ENCODE results near the gene BEST4.
"Not testable (repeated sequence)": the region's sequence is repeated elsewhere in the genome, so short reads cannot be mapped to it uniquely, and the experiment has no call there.

The BEST4 gene

DNA sequence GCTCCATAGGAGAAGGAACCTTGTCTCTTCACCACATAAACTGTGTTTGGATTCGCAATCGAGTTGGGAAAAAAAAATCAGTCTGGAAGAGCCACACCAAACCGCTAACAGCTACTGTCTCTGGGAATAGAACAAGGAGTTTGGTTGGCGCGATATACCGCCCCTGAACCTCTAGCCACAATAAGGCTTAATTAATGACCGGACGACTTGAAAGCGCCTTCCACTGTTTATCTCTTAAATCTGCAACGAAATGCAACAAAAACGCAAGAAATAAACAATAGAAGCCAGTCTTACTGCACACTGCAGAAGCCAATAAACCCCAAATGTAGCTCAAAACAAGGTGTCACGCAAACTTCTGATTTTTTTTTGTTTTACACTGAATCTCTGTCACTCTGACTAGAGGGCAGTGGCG, 31.2 kb upstream of the BEST4 start:
- DNase-seq, result no peak

DNA sequence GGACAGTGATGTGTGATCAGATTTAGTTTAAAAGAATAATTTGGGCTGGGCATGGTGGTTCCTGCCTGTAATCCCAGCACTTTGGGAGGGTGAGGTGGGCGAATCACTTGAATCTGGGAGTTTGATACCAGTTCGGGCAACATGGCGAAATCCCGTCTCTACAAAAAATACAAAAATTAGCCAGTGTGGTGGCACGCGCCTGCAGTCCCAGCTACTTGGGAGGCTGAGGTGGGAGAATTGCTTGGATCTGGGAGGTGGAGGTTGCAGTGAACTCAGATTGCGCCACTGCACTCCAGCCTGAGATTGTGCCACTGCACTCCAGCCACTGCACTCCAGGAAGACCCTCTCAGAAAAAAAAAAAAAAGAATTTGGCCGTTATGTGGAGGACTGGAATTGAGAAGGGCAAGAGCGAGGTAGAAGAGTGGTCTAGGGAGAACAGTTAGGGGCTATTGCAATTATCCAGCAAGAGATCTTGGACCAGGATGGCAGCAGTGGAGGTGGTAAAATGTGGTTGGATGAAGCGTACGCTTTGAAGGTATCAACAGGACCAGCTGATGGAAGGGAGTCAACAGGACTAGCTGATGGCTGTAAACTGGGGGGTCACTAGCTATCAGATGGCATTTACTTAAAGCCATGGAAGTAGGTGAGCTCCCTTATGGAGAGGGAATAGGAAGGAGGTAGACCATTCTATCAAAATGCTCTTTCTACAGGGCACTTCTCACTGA, 30.0 kb upstream of the BEST4 start:
- DNase-seq, result no peak

DNA sequence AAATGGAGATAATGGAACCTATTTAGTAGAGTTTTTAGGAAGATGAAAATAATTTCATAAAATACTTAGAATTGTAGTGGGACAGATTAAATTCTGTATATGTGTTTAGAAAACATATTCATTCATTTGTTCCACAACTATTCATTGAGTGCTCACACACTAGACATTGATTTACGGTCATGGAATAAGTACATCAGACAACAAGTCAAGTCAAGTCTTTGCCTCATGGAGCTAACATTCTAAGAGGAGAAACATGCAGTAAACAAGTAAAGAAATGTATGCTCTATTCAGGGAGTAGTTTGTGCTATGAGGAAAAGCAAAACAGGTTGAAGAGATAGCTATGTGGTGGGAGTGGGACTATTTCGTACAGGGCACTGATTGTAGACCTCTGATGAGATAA, 29.3 kb upstream of the BEST4 start:
- no peak for DNase-seq

DNA sequence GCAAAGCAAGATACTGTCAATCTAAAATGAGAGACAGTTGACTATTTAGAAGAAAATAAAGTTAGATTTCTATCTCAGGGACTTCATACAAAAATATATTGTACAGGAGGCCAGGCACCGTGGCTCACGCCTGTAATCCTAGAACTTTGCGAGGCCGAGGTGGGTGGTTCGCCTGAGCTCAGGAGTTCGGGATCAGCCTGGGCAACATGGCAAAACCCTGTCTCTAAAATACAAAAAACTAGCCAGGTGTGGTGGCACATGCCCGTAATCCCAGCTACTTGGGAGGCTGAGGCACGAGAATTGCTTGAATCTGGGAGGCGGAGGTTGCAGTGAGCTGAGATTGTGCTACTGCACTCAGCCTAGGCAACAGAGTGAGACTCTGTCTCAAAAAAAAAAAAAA, 28.0 kb upstream of the BEST4 start:
- not testable (repeated sequence) for DNase-seq

DNA sequence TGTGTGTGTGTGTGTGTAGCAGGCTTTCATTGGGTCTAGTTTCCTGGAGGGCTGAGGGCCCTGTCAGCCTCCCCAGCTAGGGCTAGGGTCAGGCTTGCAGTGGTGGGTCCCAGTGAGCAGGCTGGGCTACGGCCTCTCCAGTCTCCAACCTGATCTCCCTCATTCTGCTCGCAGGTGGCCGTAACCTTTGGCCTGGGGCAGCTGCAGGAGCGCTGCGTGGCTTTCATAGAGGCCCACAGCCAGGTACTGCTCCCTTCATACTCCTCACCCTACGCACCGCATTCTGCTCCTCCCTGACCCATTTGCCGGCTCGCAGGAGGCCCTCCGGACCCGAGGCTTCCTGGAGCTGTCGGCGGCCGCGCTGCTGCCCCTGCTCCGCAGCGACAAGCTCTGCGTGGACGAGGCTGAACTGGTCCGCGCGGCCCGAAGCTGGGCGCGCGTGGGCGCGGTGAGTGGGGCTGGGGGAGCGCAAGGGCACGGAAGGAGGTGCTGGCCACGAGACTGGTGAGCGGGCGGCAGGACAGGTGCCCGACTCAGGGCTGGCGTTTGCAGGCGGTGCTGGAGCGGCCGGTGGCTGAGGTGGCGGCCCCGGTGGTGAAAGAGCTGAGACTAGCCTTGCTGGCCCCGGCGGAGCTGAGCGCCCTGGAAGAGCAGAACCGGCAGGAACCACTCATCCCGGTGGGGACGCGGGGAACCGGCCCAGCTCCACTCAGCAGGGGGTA, 25.0 kb upstream of the BEST4 start:
- no peak for DNase-seq

DNA sequence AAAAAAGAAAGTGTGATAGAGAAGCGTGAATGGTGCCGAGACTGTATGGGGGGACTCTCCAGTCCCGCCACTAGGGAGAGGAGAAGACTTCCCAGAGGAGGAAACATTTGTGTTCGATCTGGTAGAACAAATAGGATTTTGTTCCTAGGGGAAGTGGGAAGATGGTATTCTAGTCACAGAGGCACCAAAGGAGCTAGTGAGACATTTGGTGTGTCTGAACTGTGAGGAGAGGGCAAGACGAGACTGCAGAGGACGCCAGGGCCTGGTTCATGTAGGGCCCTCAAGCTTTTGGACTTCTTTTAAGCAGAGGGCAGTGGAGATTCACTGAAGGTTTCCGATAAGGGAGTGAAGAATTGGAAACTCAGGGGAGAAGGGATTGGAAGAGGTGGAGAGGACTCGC, 23.3 kb upstream of the BEST4 start:
- no peak for DNase-seq

DNA sequence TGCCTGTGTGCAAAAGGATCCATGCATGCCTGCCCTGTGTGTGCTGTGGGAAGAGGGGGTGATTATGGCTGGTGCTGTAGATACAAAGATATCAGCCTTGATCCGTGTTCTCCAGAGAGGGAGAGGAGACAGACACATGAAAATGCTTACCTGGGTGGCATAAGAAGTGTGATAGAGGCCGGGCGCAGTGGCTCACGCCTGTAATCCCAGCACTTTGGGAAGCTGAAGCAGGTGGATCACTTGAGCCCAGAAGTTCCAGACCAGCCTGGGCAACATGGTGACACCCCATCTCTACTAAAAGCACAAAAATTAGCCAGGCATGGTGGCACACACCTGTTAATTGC, 22.8 kb upstream of the BEST4 start:
- DNase-seq, result not testable (repeated sequence)

DNA sequence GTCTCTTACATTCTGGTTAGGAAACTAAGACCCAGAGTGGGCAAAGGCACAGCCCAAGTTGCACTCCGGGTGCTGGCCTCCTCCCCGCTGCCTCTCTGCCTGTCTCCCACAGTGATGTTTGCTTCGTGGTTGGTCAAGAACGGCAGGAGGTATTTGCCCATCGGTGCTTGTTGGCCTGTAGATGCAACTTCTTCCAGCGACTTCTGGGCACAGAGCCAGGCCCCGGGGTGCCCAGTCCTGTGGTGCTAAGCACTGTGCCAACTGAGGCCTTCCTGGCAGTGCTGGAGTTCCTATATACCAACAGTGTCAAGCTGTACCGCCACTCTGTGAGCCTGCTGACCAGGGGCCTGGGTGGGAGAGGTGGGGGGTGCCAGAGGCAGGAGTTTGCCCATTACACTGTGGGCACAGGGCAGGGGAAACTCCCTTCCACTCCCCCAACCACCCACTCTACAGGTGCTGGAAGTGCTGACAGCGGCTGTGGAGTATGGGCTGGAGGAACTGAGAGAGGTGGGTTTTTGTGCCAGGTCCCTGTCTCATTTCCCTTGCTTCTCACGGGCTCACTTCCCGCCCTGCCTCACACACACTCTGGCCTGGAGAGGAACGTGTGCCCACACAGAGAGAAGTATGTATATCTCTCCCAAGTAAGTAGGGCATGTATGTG, 22.3 kb upstream of the BEST4 start:
- no peak for DNase-seq

DNA sequence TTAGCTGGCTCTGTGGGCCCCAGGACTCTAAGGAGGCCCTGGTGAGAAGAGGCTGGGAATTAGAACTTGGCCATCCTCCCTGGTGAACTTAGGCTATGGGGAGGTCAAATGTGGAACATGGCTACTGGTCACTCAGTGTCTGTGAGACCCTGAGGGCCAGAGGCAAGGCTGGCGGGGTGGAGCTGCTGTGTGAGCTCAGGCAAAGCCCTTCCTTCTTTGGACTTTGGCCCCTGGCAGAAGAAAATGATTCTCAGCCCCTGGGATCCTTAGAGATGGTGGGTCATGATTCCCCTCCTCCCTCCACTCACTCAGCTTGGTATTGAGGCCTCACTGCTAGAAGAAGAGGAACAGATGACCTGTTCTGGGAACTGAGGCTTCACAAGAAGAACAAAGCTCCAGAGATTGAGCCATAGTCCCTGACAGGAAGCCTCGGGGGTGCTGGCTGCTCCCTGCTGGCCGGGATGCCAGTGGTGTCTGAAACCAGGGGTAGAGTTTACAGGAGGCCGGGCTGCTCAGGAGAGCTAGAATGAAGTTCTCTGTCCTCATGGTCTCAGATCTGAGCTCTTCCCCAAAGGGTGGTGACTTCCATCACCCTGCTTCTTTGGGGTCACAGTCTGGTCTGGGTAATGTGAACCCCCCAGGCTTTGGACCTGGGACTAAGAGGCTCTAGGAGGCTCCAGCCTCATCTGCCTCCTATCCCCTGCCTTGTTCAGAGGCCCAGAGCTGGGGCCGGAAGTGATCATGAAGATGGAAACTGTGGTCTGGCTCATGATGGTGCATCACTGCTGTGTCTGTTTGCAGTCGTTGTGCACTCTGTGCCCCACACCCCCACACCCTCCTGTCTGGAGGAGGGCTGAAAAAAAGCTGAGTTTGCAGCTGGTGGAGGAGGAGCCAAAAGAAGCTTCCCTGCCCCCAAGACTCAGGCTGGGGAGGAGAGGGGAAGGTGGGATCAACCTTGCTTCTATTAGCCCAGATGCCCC, 21.3 kb upstream of the BEST4 start:
- DNase-seq, result no peak

DNA sequence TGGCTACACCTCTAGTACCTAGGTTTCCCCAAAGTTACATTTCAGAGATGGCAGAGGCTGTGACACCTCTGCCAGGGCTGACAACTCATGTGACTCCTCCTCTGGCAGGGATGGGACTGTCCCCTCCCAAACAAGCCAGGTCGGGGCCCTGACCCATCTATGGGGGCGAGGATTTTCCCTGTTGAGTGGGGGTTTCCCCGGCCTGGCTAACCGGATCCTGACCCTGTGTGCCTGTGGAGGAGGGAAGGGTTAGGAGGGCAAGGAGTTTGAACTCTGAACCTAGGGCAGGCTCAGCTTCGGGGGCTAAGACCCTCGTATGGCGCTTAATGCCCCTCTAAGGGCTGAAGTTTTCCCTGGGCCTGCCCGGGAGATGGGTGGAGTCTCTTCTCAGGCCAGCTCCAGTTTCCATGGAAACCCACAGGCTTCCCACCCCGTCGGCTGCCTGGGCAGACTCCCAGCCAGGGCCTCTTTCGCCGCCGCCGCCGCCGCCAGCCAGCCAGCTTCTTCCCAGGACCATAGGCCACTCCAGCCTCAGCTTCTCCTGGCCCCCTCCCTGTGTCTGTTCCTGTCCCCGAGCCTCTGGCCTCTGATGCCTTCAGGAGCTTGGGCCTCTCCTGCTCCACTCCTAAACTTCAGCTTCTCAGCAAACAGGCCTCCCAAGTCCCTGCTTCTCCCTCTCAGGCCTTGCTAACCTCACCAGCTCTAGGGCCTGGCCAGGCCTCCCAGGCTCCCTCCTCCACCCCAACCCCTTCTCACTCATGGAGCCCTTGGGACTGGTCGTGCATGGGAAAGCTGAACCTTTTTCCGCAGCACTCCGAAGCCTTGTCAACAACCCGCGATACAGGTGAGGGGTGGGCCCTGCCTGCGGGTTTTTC, 20.3 kb upstream of the BEST4 start, which contains the start of gene BTBD19:
TSS of gene BTBD19 (plus strand) at position 461 of the 875 bp plus-strand sequence. CDS start at position 759, 298 bp downstream.
- no peak for DNase-seq

DNA sequence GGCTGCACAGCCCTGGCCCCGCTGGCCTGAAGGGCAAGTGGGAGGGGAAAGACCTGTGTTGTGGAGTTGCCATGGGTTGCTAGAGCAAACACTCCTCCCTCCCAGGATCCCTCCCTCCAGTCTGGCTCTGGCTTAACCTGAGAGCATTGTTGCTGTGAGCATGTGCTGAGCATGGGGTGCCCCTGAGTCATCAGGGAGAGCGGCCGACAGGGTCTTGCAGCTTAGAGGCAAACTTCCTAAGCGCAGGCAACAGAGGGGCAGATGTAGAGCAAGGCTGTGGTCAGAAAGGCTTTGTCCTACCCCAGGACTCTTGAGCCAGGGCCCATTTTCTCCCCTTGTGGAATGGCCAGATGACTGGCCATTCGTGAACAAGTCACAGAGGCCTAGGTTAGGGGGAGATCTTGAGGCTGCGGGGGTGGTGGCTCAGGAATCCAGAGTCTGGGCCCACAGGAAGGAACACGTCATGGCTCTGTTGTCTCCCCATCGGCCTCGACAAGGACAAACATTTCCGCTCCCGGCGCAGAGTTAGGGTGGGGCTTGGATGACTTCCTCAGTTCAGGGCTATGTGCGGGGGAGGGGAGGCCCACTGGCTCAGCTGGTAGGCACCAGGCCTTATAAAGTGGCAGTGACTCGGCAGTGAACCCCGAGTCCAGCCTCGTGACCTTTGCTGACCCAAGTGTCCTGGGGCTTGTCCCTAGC, 19.5 kb upstream of the BEST4 start:
- DNase-seq, result no peak

DNA sequence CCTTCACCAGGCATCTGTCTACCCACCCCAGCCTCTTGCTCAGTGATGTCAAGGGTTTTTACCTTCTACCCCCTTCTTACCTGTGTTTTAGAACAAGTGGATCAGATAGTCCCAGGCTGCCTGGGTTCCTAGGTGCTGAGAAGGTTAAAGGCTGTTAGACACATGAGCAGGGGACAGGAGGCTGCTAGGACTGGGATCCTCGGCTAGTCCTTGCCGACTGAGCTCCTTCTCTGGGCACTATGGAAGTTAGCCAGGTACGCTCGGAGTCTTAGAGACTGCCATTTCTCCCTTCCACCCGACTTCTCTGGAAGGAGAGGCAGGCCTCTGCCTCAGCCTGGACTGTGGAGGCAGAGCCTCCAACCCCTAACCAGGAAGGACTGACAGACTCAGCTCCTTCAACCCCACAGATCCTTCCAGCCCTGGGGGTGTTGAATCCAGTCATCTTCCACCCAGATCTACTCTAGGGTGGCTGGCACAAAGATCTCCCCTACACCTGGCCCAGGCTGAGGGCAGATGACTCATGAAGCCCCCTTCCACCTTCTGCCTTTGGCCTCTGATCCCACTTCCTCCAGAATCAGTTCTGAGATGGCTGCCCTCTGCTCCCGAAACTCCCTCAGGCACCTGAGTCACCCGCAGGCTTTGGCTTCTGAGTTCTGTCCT, 18.9 kb upstream of the BEST4 start, which contains the start of gene DYNLT4:
TSS of gene DYNLT4 (minus strand) at position 648 of the 660 bp plus-strand sequence. CDS start 683 bp downstream, outside the sequence.
- DNase-seq, result no peak

DNA sequence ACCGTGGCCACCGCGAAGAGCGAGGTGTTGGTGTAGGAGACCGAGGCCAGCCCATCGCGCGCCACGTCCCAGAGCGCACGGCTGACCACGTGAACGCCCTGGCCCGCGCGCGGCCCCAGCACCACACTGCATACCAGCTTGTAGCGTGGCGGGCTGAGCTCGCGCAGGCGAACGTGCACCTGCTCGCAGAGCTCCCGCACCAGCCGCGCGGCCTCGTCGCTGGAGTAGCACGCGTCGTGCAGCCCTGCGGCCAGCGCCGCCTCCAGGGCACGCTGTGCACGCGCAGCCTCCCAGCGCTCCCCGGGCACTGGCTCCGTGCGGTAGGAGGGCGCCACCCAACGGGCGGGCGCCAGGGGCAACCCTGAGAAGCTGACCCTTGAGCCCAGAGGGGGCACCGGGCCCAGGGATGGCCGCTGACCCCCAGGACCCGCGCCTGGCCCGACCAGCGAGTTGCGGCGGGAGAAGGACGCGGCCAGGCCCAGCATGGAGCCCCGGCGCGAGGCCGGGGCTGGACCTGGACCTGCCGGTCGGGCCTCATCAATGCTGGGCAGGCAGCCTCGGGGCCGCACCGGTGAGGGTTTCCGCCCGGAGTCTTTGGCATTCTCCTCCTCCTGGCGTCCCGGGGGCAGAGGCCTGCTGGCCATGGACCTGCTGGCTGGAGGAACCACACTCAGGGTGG, 18.2 kb upstream of the BEST4 start:
- no peak for DNase-seq

DNA sequence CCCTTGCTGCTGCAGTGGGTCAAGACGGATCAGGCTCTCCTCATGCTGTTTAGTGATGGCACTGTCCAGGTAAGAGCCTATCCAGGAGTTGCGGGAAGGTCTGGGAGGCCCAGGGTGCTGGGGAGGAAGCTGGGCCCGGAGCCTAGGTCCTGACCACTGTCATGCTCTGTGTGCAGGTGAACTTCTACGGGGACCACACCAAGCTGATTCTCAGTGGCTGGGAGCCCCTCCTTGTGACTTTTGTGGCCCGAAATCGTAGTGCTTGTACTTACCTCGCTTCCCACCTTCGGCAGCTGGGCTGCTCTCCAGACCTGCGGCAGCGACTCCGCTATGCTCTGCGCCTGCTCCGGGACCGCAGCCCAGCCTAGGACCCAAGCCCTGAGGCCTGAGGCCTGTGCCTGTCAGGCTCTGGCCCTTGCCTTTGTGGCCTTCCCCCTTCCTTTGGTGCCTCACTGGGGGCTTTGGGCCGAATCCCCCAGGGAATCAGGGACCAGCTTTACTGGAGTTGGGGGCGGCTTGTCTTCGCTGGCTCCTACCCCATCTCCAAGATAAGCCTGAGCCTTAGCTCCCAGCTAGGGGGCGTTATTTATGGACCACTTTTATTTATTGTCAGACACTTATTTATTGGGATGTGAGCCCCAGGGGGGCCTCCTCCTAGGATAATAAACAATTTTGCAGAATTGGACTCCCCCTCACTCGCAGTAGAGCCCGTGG, 17.5 kb upstream of the BEST4 start:
- DNase-seq, result no peak

DNA sequence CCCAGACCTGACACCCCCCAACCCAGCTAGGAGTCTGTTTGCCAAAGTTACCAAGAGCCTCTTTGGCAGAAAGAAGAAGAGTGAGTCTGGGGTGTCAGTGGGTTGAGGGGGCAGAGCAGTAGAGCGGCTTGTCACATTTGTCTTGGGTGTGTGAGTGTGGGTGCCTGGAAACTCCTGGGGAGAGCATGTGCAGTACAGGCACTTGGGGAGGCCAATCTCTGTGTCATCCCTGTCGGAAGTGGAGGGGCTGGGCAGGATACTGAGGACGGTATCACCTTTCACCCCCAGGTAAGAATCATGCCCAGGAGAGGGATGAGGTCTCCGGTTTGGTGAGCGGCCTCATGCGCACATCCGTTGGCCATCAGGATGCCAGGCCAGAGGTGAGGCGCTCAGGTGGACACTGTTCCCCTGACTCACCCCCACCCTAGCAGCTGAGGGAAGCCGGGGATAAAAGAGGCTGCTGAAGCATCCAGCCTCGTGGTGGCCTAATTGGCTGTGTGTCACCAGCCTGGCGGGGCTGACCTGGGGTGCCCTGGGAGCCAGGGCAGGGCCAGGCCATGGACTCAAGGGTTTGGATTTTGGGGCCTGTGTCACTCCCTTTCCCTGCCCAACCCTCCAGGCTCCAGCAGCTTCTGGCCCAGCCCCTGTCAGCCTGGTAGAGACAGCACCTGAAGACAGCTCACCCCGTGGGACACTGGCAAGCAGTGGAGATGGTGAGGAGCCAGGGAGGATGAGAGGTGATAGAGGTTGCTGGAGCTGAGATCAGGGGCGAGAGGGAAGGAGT, 15.5 kb upstream of the BEST4 start:
- no peak for DNase-seq

DNA sequence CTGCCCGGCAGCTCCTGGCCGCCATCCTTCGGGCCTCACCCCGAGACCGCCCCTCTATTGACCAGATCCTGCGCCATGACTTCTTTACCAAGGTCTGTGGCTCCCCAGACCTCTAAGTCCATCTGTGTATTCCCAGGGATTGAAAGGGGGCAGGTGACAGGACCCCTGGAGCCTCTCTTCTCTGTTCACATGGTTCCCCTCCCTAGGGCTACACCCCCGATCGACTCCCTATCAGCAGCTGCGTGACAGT, 15.0 kb upstream of the BEST4 start:
- DNase-seq, result no peak

DNA sequence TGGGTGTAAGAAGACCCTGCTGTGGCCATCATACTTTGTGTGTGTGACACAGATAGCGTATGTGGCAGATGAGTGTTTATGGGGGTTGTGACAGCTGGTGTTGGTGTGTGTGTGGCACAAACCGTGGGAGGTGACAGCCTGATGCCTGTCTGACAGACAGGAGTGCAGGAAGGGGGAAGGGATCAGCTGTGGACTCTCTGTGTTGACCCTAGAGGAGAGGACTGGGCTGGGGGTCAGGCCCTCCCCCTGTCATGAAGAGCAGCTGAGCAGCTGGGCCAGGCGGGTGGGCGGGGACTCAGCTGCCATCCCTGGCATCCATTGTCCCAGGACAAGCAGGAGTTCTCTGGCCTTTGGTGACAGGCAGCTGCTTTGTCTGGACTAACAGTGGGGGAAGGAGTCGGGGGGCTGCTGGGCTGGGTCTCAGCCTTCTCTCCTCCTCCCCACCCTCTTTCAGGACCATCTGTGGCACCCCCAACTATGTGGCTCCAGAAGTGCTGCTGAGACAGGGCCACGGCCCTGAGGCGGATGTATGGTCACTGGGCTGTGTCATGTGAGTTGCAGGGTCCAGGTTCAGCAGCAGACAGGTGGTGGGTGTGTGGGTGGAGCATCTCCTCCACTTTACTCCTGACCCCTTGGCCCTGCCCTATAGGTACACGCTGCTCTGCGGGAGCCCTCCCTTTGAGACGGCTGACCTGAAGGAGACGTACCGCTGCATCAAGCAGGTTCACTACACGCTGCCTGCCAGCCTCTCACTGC, 14.5 kb upstream of the BEST4 start:
- no peak for DNase-seq
